Hepatocyte (in vitro differentiated cells): Measurements from ENCODE around the gene SLC30A4.

ENCODE experiments used
- EZH2 ChIP-seq: fragments of 200-600 bp; sonication (generic); IDR thresholded peaks from 2 replicates; pipeline ENCODE4 v1.6.1; 2016; ENCODE audit warnings: antibody characterized with exemption, mild to moderate bottlenecking, borderline replicate concordance
- TF ChIP-seq, protein P1 (sequence below): fragments of 200-600 bp; sonication (generic); IDR thresholded peaks from 2 replicates; pipeline ENCODE4 v1.5.1; 2016; ENCODE audit warnings: antibody characterized with exemption, mild to moderate bottlenecking; ENCODE audit not compliant: poor library complexity

DNA sequence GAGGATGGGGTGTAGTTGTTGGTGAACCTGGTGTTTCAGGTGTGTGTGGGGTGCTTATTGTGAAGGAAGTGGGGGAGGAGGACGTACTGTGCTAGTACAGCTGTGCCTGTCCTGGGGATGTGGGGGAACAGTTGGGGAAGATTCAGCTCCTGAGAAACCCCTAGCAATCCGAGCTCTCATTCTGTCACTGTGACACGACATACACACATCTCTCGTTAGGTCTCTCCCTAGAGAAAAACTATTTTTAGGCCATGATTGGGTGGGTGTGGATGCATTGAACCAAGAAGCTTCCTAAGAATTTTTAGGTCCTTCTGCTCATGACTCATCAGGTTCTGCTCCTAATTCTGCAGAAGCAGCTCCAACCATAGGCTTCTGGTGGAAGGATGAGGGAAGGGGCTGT, 54.3 kb downstream of the SLC30A4 start:
- TF ChIP-seq, protein P1, sequence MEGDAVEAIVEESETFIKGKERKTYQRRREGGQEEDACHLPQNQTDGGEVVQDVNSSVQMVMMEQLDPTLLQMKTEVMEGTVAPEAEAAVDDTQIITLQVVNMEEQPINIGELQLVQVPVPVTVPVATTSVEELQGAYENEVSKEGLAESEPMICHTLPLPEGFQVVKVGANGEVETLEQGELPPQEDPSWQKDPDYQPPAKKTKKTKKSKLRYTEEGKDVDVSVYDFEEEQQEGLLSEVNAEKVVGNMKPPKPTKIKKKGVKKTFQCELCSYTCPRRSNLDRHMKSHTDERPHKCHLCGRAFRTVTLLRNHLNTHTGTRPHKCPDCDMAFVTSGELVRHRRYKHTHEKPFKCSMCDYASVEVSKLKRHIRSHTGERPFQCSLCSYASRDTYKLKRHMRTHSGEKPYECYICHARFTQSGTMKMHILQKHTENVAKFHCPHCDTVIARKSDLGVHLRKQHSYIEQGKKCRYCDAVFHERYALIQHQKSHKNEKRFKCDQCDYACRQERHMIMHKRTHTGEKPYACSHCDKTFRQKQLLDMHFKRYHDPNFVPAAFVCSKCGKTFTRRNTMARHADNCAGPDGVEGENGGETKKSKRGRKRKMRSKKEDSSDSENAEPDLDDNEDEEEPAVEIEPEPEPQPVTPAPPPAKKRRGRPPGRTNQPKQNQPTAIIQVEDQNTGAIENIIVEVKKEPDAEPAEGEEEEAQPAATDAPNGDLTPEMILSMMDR = no peak
- no peak for TF ChIP-seq EZH2
